Tibial nerve (tissue), 4 donors: Measurements from ENCODE around the gene IL16.

Source experiments
- CTCF ChIP-seq, 5 experiments: fragments of 200-600 bp in 3 of 5; fragments of 450-650 bp in 2 of 5; sonication (generic) in 3 of 5; IDR thresholded peaks; one replicate each; pipeline ENCODE4 v1.5.1; 2016 to 2019; ENCODE audit warnings: antibody characterized with exemption in 5 of 5, mild to moderate bottlenecking in 3 of 5, moderate library complexity in 2 of 5
- EP300 ChIP-seq, 2 donors: sonication (generic); formaldehyde crosslinking; IDR thresholded peaks; one replicate each; pipeline ENCODE4 v1.6.1; 2017; ENCODE audit warnings: antibody characterized with exemption in 2 of 2, mild to moderate bottlenecking in 1 of 2
- POLR2A ChIP-seq, 2 donors: fragments of 450-650 bp; IDR thresholded peaks; one replicate each; pipeline ENCODE4 v1.6.1; 2017; ENCODE audit warnings: antibody characterized with exemption in 2 of 2, mild to moderate bottlenecking in 2 of 2, moderate library complexity in 2 of 2

- TF ChIP-seq EP300 (IDR thresholded peaks at IDR 0.05), result peak in 1 of 2 donors; percentile 21
- no peak for TF ChIP-seq POLR2A (IDR thresholded peaks at IDR 0.05)
- TF ChIP-seq CTCF (IDR thresholded peaks at IDR 0.05), result no peak
These were observed 5.7 kb upstream of the IL16 start for GRCh38 chr15:81190922-81191507.
